ENCODE data around the gene BICDL2.

Gene BICDL2

GRCh38 chr16:3042376-3042775, 5.6 kb upstream of the BICDL2 start:
- TF ChIP-seq ARNTL (CRISPR knock-in tag; IDR thresholded peaks at IDR 0.05; ENCODE audit: borderline replicate concordance, low read depth) (no peak), ESRRG (CRISPR knock-in tag; IDR thresholded peaks at IDR 0.05) (no peak), RARB (CRISPR knock-in tag; IDR thresholded peaks at IDR 0.05) (no peak)
- ATAC-seq: no peak

- no peak for TF ChIP-seq POU6F1 (CRISPR knock-in tag; IDR thresholded peaks at IDR 0.05; ENCODE audit: borderline replicate concordance, low read depth)
- no peak for ATAC-seq
Observed at GRCh38 chr16:3038896-3039295, 2.2 kb upstream of the BICDL2 start.

- peak; percentile 14 for ATAC-seq
Observed at GRCh38 chr16:3038256-3038655, 1.5 kb upstream of the BICDL2 start.

GRCh38 chr16:3035972-3036725, 595 bp downstream of the BICDL2 start:
- peak; percentile 4; the same call in 1 of the 3 replicates for ATAC-seq
- TF ChIP-seq ESRRG (CRISPR knock-in tag; IDR thresholded peaks at IDR 0.05): no peak
- TF ChIP-seq CSDC2 (CRISPR knock-in tag; IDR thresholded peaks at IDR 0.05): no peak
- no peak for TF ChIP-seq PATZ1 (CRISPR knock-in tag; IDR thresholded peaks at IDR 0.05; ENCODE audit: borderline replicate concordance)
- no peak for TF ChIP-seq OSR1 (CRISPR knock-in tag; IDR thresholded peaks at IDR 0.05)
- no peak for TF ChIP-seq TCF4 (CRISPR knock-in tag; IDR thresholded peaks at IDR 0.05; ENCODE audit: borderline replicate concordance)
- no peak for TF ChIP-seq GLIS3 (CRISPR knock-in tag; IDR thresholded peaks at IDR 0.05)
- TF ChIP-seq ZNF70 (CRISPR knock-in tag; IDR thresholded peaks at IDR 0.05): no peak
- no peak for TF ChIP-seq ZNF565 (CRISPR knock-in tag; conservative IDR thresholded peaks at IDR 0.05; ENCODE audit: low read depth)
- TF ChIP-seq CREB5 (CRISPR knock-in tag; IDR thresholded peaks at IDR 0.05; ENCODE audit: low read depth): no peak
- TF ChIP-seq CSRNP3 (CRISPR knock-in tag; IDR thresholded peaks at IDR 0.05): no peak
- TF ChIP-seq TSHZ2 (CRISPR knock-in tag; IDR thresholded peaks at IDR 0.05): no peak
- TF ChIP-seq TOX (CRISPR knock-in tag; IDR thresholded peaks at IDR 0.05; ENCODE audit: borderline replicate concordance): no peak
- TF ChIP-seq ZFP30 (CRISPR knock-in tag; IDR thresholded peaks at IDR 0.05): no peak
- no peak for TF ChIP-seq BACH2 (CRISPR knock-in tag; IDR thresholded peaks at IDR 0.05; ENCODE audit: borderline replicate concordance)

More at GRCh38 chr16:3038256-3038655, 1.5 kb upstream of the BICDL2 start:
- no peak for TF ChIP-seq PATZ1 (CRISPR knock-in tag; IDR thresholded peaks at IDR 0.05; ENCODE audit: borderline replicate concordance)
- TF ChIP-seq CREB5 (CRISPR knock-in tag; IDR thresholded peaks at IDR 0.05; ENCODE audit: low read depth): no peak
- TF ChIP-seq ZNF565 (CRISPR knock-in tag; conservative IDR thresholded peaks at IDR 0.05; ENCODE audit: low read depth): no peak
- no peak for TF ChIP-seq ESRRG (CRISPR knock-in tag; IDR thresholded peaks at IDR 0.05)
- no peak for TF ChIP-seq ZC3H10 (CRISPR knock-in tag; IDR thresholded peaks at IDR 0.05)
- no peak for TF ChIP-seq ARNTL (CRISPR knock-in tag; IDR thresholded peaks at IDR 0.05; ENCODE audit: borderline replicate concordance, low read depth)
- TF ChIP-seq ZFP30 (CRISPR knock-in tag; IDR thresholded peaks at IDR 0.05): no peak

Data from SK-N-SH treated with all-trans-retinoic acid at 6 μM for 48 hours (cell line).